Heart left ventricle (tissue), 13 donors: ENCODE results near the gene BRWD1.

Experiments used
- POLR2A ChIP-seq, 2 donors: fragments of 450-650 bp; IDR thresholded peaks; one replicate each; pipeline ENCODE4 v1.6.1; 2017; ENCODE audit warnings: antibody characterized with exemption in 2 of 2, mild to moderate bottlenecking in 2 of 2, moderate library complexity in 2 of 2
- TF ChIP-seq, protein P1 (sequence below), 12 donors: fragments of 200-600 bp; sonication (generic) in 4 of 12; IDR thresholded peaks; one replicate each; pipeline versions ENCODE4 v1.5.0 to v1.8.0; 2018 to 2022; ENCODE audit warnings: antibody characterized with exemption in 12 of 12, mild to moderate bottlenecking in 5 of 12
- donor health status: ischemic (EF 13 %, LVEDD 7.1; RV severe dilation, severe dysfunction).
- donor health status: DM: no; HTN: yes; CAD: no.
- donor health status: DM: no; HTN: no; CAD: no.
- donor health status: ischemic (EF 25% LVEDD 6.9; RV normal size, moderate dysfunction).
- donor health status: ischemic (EF 25% LVEDD 5.7; RV mildly dilated, moderate dysfunction).
- donor health status: ischemic (EF 35%, LVEDD 5.7; RV mildly dilated, moderate dysfunction).
- donor health status: nonischemic (EF 11% LVEDD 7.7; RV severe dilation, severe dysfunction).
- donor health status: DM: yes; HTN: yes; CAD: no.
- donor health status: PGD.
- donor health status: ischemic (EF 29% LVEDD 5.4; RV normal size, mild dysfunction).
- donor health status: nonischemic (EF 23%, LVEDD 6.1; RV moderate dilation, normal function).

DNA sequence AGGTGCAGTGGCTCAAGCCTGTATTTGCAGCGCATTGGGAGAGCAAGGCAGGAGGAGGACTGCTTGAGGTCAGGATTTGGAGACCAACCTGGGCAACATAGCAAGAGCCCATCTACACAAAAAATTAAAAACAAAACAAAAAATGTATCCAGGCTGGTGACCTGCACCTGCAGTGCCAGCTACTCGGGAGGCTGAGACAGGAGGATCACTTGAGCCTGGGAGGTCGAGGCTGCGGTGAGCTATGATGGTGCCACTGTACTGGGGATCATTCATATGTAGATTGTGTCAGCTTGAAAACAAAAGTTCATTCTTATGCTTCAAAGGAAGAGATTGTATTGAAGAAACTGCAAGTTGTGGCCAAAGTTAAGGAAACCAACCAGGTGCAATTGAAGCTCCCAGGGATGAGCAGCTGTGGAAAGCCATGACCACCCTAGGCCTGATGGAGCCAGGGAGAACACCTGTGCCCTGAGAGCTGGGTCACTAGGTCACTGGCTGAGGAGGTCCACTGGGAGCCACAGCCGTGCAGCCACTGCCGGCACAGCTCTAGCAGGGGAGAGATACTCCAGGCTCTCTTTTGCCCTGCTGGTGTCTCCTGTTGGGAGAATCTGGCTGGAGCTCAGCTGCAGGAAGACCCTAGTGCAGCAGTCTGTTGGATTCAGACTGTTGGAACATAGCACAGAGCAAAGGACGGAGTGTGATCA, 13.3 kb upstream of the BRWD1 start:
- TF ChIP-seq, protein P1, sequence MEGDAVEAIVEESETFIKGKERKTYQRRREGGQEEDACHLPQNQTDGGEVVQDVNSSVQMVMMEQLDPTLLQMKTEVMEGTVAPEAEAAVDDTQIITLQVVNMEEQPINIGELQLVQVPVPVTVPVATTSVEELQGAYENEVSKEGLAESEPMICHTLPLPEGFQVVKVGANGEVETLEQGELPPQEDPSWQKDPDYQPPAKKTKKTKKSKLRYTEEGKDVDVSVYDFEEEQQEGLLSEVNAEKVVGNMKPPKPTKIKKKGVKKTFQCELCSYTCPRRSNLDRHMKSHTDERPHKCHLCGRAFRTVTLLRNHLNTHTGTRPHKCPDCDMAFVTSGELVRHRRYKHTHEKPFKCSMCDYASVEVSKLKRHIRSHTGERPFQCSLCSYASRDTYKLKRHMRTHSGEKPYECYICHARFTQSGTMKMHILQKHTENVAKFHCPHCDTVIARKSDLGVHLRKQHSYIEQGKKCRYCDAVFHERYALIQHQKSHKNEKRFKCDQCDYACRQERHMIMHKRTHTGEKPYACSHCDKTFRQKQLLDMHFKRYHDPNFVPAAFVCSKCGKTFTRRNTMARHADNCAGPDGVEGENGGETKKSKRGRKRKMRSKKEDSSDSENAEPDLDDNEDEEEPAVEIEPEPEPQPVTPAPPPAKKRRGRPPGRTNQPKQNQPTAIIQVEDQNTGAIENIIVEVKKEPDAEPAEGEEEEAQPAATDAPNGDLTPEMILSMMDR (IDR thresholded peaks at IDR 0.05) = no peak
- TF ChIP-seq POLR2A (IDR thresholded peaks at IDR 0.05) = no peak
